ENCODE results near the gene ARHGEF10L. TPM values are rescaled to one million over a fixed set of nuclear protein-coding genes. Genes with fewer than 3 reads are reported as not detected.

Gene ARHGEF10L
- polyA plus RNA-seq, 3 donors: 19.8 to 71.8 (median 20.8) TPM

GRCh38 chr1:17655169-17655568 lies 115.7 kb downstream of the ARHGEF10L start:
- no peak overlapping the region for H3K27ac ChIP-seq (ENCODE audit: low read depth, low read length)
- 91 to 97% (median 96%) methylated on average over 1 of the region's 1 CpG for WGBS, 3 donors

- H3K27ac ChIP-seq (ENCODE audit: low read depth, low read length): no peak overlapping the region
Observed at GRCh38 chr1:17655922-17656321, 116.4 kb downstream of the ARHGEF10L start.

DNA sequence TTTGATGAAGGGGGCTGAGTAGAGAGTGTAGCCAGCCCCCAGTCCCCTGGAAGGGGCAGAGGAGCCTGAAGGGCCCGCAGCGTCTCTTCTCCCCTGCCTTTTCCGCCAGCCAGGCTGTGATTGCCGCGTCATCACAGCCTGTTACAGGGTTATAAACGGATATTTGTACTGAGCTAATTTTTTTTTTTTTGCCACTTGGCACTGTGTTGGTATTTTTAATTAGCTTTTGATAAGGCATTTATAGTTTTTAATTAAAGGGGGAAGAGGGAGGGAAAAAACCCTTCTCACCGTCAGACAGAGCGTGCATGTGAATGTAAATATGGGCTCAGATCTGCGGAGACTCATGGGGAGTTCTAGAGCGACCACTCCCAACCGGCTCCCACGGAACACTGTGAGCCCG lies 117.9 kb downstream of the ARHGEF10L start:
- no peak overlapping the region for H3K27ac ChIP-seq (ENCODE audit: low read depth, low read length)
- WGBS, 3 donors: 90 to 92% (median 90%) methylated on average over 13 of the region's 13 CpGs

More at GRCh38 chr1:17655922-17656321, 116.4 kb downstream of the ARHGEF10L start:
- WGBS, 3 donors: 86 to 93% (median 89%) methylated on average over 15 of the region's 15 CpGs

GRCh38 chr1:17658837-17659236 lies 119.3 kb downstream of the ARHGEF10L start:
- H3K27ac ChIP-seq (ENCODE audit: low read depth, low read length): no peak overlapping the region
- 72 to 90% (median 86%) methylated on average over 6 of the region's 6 CpGs for WGBS, 3 donors

GRCh38 chr1:17661546-17662157 lies 122.2 kb downstream of the ARHGEF10L start:
- WGBS, 3 donors: 55 to 74% (median 59%) methylated on average over 15 of the region's 15 CpGs
- H3K27ac ChIP-seq (ENCODE audit: low read depth, low read length): no peak overlapping the region

GRCh38 chr1:17662296-17662695 lies 122.8 kb downstream of the ARHGEF10L start:
- 91 to 94% (median 93%) methylated on average over 10 of the region's 10 CpGs for WGBS, 3 donors
- H3K27ac ChIP-seq (ENCODE audit: low read depth, low read length): no peak overlapping the region

DNA sequence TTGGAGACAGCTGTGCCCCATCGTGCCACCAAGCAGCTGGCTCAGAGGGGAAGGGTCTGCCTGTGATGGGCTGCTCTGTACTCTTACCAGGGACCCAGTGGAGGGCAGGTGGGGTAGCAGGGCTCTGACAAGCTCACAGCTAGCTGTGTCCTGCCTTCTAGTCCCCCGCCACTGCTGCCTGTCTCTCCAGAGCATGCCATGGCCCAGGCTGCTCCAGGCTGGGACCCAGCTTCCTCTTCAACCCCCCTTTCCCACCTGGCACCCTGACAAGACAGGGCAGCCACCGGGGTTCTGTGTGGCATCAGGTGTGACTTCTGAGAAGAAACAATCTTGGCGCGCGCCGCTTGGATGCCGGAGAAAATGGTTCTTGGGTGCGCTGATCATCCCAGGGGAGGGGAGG lies 123.3 kb downstream of the ARHGEF10L start:
- no peak overlapping the region for H3K27ac ChIP-seq (ENCODE audit: low read depth, low read length)
- WGBS, 3 donors: 85 to 91% (median 90%) methylated on average over 9 of the region's 9 CpGs

DNA sequence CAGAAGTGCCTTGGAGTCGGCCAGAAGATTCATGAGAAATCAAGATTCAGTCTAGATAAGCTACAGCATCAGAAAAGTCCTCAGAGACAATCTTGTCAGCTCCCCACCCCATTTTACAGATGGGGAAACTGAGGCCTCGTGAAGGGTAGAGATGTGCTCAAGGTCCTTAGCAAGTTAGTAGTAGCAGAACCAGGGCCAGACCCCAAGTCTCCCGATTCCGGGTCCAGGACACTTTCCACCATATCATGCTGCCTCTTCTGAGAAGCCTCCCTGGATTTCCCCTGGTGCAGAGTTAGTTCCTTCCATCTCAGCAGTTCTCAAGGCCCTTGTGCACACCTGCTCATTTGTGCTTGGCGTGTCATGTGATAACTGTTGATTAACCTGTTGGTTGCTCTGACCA lies 124.1 kb downstream of the ARHGEF10L start:
- no peak overlapping the region for H3K27ac ChIP-seq (ENCODE audit: low read depth, low read length)

GRCh38 chr1:17664322-17664721 lies 124.8 kb downstream of the ARHGEF10L start:
- H3K27ac ChIP-seq (ENCODE audit: low read depth, low read length): no peak overlapping the region
- WGBS, 3 donors: 58 to 87% (median 83%) methylated on average over 7 to 11 of the region's 11 CpGs

More for the DNA sequence above, 124.1 kb downstream of the ARHGEF10L start:
- 73 to 87% (median 82%) methylated on average over 5 of the region's 5 CpGs for WGBS, 3 donors

GRCh38 chr1:17665054-17665453 lies 125.6 kb downstream of the ARHGEF10L start:
- WGBS, 3 donors: 40 to 90% (median 85%) methylated on average over 8 of the region's 8 CpGs

DNA sequence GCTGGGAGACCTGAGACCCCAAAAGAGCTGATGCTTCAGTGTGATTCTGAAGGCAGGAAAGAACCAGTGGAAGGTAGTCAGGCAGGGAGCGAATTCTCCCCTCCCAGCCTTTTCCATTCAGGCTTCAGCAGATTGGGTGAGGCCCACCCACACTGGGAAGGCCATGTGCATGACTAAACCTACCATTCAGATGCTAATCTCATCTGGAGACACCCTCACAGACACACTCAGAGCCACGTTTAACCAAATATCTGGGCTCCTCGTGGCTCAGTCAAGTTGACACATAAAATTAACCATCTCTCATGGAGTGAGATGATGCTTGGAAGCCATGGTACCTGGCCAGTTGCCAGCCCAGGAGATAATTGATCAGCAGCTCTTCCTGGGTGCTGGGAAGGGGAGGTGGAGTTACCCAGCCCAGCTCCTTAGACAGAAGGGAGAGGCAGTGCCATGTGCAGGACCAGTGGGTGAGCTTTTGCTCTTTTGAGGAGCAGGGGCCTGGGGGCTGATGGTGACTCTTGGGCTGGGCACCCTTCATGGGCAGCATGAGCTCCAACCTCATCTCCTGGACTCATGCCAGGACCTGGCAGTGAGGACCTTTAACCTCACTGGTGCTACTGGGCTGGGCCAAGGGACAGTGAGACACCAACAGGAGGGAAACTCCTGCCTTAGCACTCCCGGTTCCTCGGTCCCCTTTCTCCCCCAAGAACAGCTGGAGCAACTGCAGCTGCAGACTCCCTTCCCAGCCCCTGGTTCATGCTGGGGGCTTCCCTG lies 126.6 kb downstream of the ARHGEF10L start:
- WGBS, 3 donors: 64 to 71% (median 64%) methylated on average over 3 to 5 of the region's 5 CpGs
- no peak overlapping the region for H3K27ac ChIP-seq (ENCODE audit: low read depth, low read length)

More at GRCh38 chr1:17665054-17665453, 125.6 kb downstream of the ARHGEF10L start:
- no peak overlapping the region for H3K27ac ChIP-seq (ENCODE audit: low read depth, low read length)

- no peak overlapping the region for H3K27ac ChIP-seq (ENCODE audit: low read depth, low read length)
- WGBS, 3 donors: 86 to 88% (median 86%) methylated on average over 9 of the region's 9 CpGs
Observed at GRCh38 chr1:17667641-17668040, 128.1 kb downstream of the ARHGEF10L start.

DNA sequence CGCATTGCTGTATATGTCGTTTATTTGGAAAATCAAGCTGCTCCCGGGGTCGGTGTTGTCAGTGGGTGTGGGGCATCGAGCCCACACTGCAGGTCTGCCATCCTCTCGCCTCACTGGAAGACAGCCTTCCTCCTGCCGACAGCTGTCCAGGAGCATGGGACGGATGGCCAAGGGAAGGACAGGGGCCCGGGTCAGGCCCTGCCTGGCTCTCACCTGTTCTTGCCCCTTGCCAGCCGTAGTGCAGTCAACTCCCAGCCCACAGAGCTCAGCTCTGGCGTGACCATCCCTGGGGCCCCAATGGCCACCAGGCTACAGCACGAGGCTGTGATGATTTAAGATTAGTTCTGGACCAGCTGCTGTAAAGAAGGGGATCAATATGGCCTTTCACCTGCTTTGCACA lies 128.7 kb downstream of the ARHGEF10L start:
- WGBS, 3 donors: 82 to 88% (median 84%) methylated on average over 12 of the region's 12 CpGs
- H3K27ac ChIP-seq (ENCODE audit: low read depth, low read length): no peak overlapping the region

GRCh38 chr1:17668624-17669175 lies 129.2 kb downstream of the ARHGEF10L start:
- 82 to 89% (median 88%) methylated on average over 20 of the region's 20 CpGs for WGBS, 3 donors
- no peak overlapping the region for H3K27ac ChIP-seq (ENCODE audit: low read depth, low read length)

DNA sequence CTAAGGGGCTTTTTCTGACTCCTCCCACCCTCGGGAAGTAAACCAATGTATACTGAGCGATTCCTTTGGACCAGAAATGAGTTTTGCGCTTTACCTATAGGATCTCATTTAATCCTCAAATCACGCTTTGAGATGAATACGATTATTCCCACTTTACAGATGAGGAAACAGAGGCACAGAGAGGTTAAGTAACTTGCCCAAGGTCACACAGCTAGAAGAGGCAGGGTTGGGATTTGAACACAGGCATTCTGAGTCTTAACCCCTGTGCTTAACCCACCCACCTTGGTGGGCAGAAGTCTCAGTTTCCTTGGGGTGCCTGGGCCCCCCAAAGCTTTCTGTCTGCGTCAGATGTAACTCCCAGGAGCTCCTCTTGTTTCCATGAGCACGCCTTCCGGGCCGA lies 129.8 kb downstream of the ARHGEF10L start:
- no peak overlapping the region for H3K27ac ChIP-seq (ENCODE audit: low read depth, low read length)
- 87 to 95% (median 91%) methylated on average over 9 of the region's 9 CpGs for WGBS, 3 donors

GRCh38 chr1:17669866-17670451 lies 130.5 kb downstream of the ARHGEF10L start:
- H3K27ac ChIP-seq (ENCODE audit: low read depth, low read length): no peak overlapping the region
- WGBS, 3 donors: 82 to 86% (median 84%) methylated on average over 26 of the region's 26 CpGs

DNA sequence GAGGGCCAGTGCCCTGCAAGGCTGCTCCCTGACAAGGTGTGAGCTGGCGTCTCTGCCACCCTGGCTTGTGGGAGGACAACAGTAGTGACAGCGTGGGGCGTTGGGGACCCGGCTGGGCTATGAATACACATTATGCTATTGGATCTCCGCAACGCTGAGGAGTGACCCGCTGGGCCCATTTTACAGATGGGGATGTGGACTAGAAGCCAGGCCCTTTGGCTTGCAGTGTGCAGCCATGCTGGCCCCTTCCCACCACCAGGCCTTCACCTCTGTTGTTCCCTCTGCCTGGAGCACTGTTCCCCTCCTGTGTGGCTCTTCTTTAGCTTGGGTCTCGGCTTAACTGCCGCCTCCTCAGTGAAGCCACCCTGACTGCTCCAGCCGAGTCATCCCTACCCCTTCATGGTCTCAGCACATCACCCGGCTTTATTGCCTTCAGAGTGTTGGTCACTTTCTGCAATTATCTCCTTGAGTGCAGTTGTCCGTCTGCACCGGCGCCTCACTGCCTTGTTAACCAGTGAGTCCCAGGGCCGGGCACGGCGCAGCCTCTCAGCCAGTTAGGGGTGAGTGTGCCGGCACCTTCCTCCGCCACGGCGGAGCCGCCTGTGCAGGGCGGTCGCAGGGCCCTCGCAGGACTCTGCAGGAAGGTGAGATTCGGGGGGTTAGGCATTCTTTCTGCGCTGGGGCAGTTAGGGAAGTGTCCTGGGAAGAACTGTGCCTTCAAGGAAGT lies 131.3 kb downstream of the ARHGEF10L start:
- 89 to 94% (median 91%) methylated on average over 27 of the region's 27 CpGs for WGBS, 3 donors
- no peak overlapping the region for H3K27ac ChIP-seq (ENCODE audit: low read depth, low read length)

- no peak overlapping the region for H3K27ac ChIP-seq (ENCODE audit: low read depth, low read length)
- 69 to 78% (median 70%) methylated on average over 5 of the region's 5 CpGs for WGBS, 3 donors
Observed at GRCh38 chr1:17671314-17671705, 131.8 kb downstream of the ARHGEF10L start.

Data from adipose tissue (tissue), 3 donors.